Kidney capillary endothelial cell (primary cell): Measurements from ENCODE around the gene ESRRB.

ENCODE experiments used
- DNase-seq: peaks from one replicate; pipeline ENCODE4 v3.0.0-alpha.2; 2018; ENCODE audit warnings: low spot score

Gene ESRRB

GRCh38 chr14:76450476-76450875, 74.5 kb downstream of the ESRRB start:
- DNase-seq, result no peak

- DNase-seq, result peak; percentile 42
Measured at GRCh38 chr14:76456200-76456599, 80.3 kb downstream of the ESRRB start.

- DNase-seq, result no peak
Measured at GRCh38 chr14:76456891-76457586, 81.1 kb downstream of the ESRRB start.

GRCh38 chr14:76457841-76458240, 81.9 kb downstream of the ESRRB start:
- no peak for DNase-seq

- DNase-seq, result no peak
Measured at GRCh38 chr14:76461886-76462285, 85.9 kb downstream of the ESRRB start.

GRCh38 chr14:76462330-76462729, 86.4 kb downstream of the ESRRB start:
- no peak for DNase-seq

GRCh38 chr14:76463105-76463504, 87.2 kb downstream of the ESRRB start:
- DNase-seq, result no peak

GRCh38 chr14:76464856-76465255, 88.9 kb downstream of the ESRRB start:
- DNase-seq, result no peak

- no peak for DNase-seq
Measured at GRCh38 chr14:76465664-76466063, 89.7 kb downstream of the ESRRB start.

- DNase-seq, result no peak
Measured at GRCh38 chr14:76467711-76468155, 91.8 kb downstream of the ESRRB start.

- DNase-seq, result no peak
Measured at GRCh38 chr14:76472199-76472723, 96.3 kb downstream of the ESRRB start.

- no peak for DNase-seq
Measured at GRCh38 chr14:76473481-76474263, 97.7 kb downstream of the ESRRB start.

GRCh38 chr14:76480426-76480825, 104.5 kb downstream of the ESRRB start:
- no peak for DNase-seq

GRCh38 chr14:76484355-76484754, 108.4 kb downstream of the ESRRB start:
- no peak for DNase-seq

- no peak for DNase-seq
Measured at GRCh38 chr14:76486251-76486743, 110.4 kb downstream of the ESRRB start.

- no peak for DNase-seq
Measured at GRCh38 chr14:76488551-76488950, 112.6 kb downstream of the ESRRB start.

- no peak for DNase-seq
Measured at GRCh38 chr14:76489667-76490066, 113.7 kb downstream of the ESRRB start.

GRCh38 chr14:76490111-76490510, 114.2 kb downstream of the ESRRB start:
- no peak for DNase-seq

- no peak for DNase-seq
Measured at GRCh38 chr14:76490735-76491134, 114.8 kb downstream of the ESRRB start.

- DNase-seq, result no peak
Measured at GRCh38 chr14:76491172-76491930, 115.4 kb downstream of the ESRRB start.

GRCh38 chr14:76495983-76496382, 120.0 kb downstream of the ESRRB start:
- DNase-seq, result no peak

GRCh38 chr14:76496595-76496994, 120.7 kb downstream of the ESRRB start:
- DNase-seq, result no peak
